Spleen (tissue), 11 donors: ENCODE results near the gene CA10. TPM values are rescaled to one million over a fixed set of nuclear protein-coding genes. Genes with fewer than 3 reads are reported as not detected.
A peak's percentile ranks its signal among the peaks of the same experiment; 100 is the strongest.

Source experiments
- DNase-seq: peaks from one replicate; pipeline ENCODE4 v3.0.0-alpha.2; 2020
- H3K27ac ChIP-seq, 8 donors: fragments of 200-600 bp; sonication (generic) in 7 of 8; 1 replicate in 4 of 8; 2 replicates in 4 of 8; pipeline versions ENCODE4 v1.5.0 to v1.8.0; 2016 to 2021; ENCODE audit warnings: inconsistent platforms in 4 of 8, mild to moderate bottlenecking in 4 of 8, moderate library complexity in 1 of 8
- H3K27me3 ChIP-seq, 7 donors: fragments of 200-600 bp; sonication (generic) in 6 of 7; replicated peaks in 1 of 7; 1 replicate in 4 of 7; 2 replicates in 3 of 7; pipeline versions ENCODE4 v1.5.0 to v1.8.0; 2016 to 2021; ENCODE audit warnings: inconsistent platforms in 3 of 7, mild to moderate bottlenecking in 1 of 7
- H3K36me3 ChIP-seq, 6 donors: fragments of 200-600 bp; sonication (generic) in 5 of 6; 1 replicate in 4 of 6; 2 replicates in 2 of 6; pipeline versions ENCODE4 v1.5.0 to v1.8.0; 2016 to 2021; ENCODE audit warnings: inconsistent platforms in 2 of 6
- H3K4me1 ChIP-seq, 6 donors: fragments of 200-600 bp; sonication (generic) in 5 of 6; 1 replicate in 3 of 6; 2 replicates in 3 of 6; pipeline versions ENCODE4 v1.5.0 to v1.8.0; 2016 to 2021; ENCODE audit warnings: inconsistent platforms in 3 of 6
- H3K4me3 ChIP-seq, 8 donors: fragments of 200-600 bp; sonication (generic) in 7 of 8; 1 replicate in 4 of 8; 2 replicates in 4 of 8; pipeline versions ENCODE4 v1.5.0 to v1.8.0; 2016 to 2021; ENCODE audit warnings: inconsistent platforms in 4 of 8, mild to moderate bottlenecking in 4 of 8, moderate library complexity in 2 of 8
- H3K9me3 ChIP-seq, 8 donors: fragments of 200-600 bp; sonication (generic) in 7 of 8; 1 replicate in 4 of 8; 2 replicates in 4 of 8; pipeline versions ENCODE4 v1.5.0 to v1.8.0; 2016 to 2021; ENCODE audit warnings: inconsistent platforms in 4 of 8
- CTCF ChIP-seq, 11 experiments: fragments of 200-600 bp in 7 of 11; fragments of 450-650 bp in 4 of 11; sonication (generic) in 4 of 11; IDR thresholded peaks in 8 of 11; conservative IDR thresholded peaks in 3 of 11; 1 replicate in 7 of 11; 2 replicates in 4 of 11; pipeline versions ENCODE4 v1.4.0 to v1.8.0; 2016 to 2021; ENCODE audit warnings: antibody characterized with exemption in 11 of 11, inconsistent platforms in 4 of 11, mild to moderate bottlenecking in 1 of 11
- POLR2A ChIP-seq, 3 donors: fragments of 450-650 bp; IDR thresholded peaks; one replicate each; pipeline ENCODE4 v1.5.1; 2017; ENCODE audit warnings: antibody characterized with exemption in 3 of 3, mild to moderate bottlenecking in 1 of 3
- POLR2AphosphoS5 ChIP-seq, 3 donors: sonication (generic); formaldehyde crosslinking; IDR thresholded peaks; one replicate each; pipeline ENCODE4 v1.5.1; 2017; ENCODE audit warnings: antibody characterized with exemption in 3 of 3
- WGBS, 5 donors: extraction: QIAGEN DNeasy Blood & Tissue Kit in 3 of 5; methylation state at CpG; one replicate each; pipeline versions ENCODE4 v1.1.5 to v1.1.7; 2013 to 2018; 5-methylcytosine and 5-hydroxymethylcytosine counted together
- intact Hi-C: fragments of 100-400 bp; cut with DNase I; formaldehyde crosslinking; loops from one replicate; pipeline ENCODE4 v1.15.0; 2023; ENCODE audit warnings: low total_unique reads
- polyA plus RNA-seq, 3 donors: library from polyadenylated mRNA; stranded (reverse); fragments of 200-250 nt; gene quantifications; one replicate each; pipeline ENCODE4 v1.2.1, GENCODE V29; 2013
- total RNA-seq, 7 donors: library from RNA; depleted of rRNA in 3 of 7; stranded (reverse); fragments of >200 nt in 3 of 7; fragmentation: NEBNext Ultra II Directional in 4 of 7; extraction: Animal tissue kit (Norgen Biotek cat#: 25700) in 4 of 7; gene quantifications; one replicate each; pipeline versions ENCODE4 v1.1.0 to v1.2.1, GENCODE V29; 2016 to 2021
- donor health status: healthy with polysubstance abuse.
- donor health status: DM: no; HTN: no; CAD: no; lungs with moderate emphysema.
- donor health status: DM: no; HTN: no; CAD: no.
- donor health status: Bipolar disorder and iron deficiency.
- donor health status: healthy.
- donor health status: DM: no; HTN: no; CAD: no.
- donor health status: DM: yes; HTN: yes; CAD: no.

CA10 gene
- total and polyA plus RNA-seq, 10 donors: 0.19 to 0.22 TPM; not detected in 8

GRCh38 chr17:51876986-51877385 is 281.5 kb downstream of the CA10 start:
- H3K4me3 ChIP-seq: no peak overlapping the region
- H3K9me3 ChIP-seq: no peaks in the 10 kb centered on the region
- H3K4me1 ChIP-seq: no peaks in the 10 kb centered on the region
- TF ChIP-seq POLR2A (IDR thresholded peaks at IDR 0.05) (no peak), POLR2AphosphoS5 (IDR thresholded peaks at IDR 0.05) (no peak), CTCF (IDR thresholded peaks at IDR 0.05 in 8 of 11, conservative IDR thresholded peaks at IDR 0.05 in 3 of 11) (no peak)
- intact Hi-C loops: no loop called here
- DNase-seq: no peak
- no peak overlapping the region for H3K27ac ChIP-seq
- H3K27me3 ChIP-seq: no peaks in the 10 kb centered on the region
- H3K36me3 ChIP-seq: no peaks in the 10 kb centered on the region

GRCh38 chr17:51873302-51873701 is 285.2 kb downstream of the CA10 start:
- TF ChIP-seq POLR2A (IDR thresholded peaks at IDR 0.05): no peak
- Histone ChIP-seq H3K9me3 (no peaks in the 10 kb centered on the region), H3K27me3 (no peaks in the 10 kb centered on the region), H3K4me3 (no peak overlapping the region), H3K4me1 (no peaks in the 10 kb centered on the region), H3K27ac (no peak overlapping the region), H3K36me3 (no peaks in the 10 kb centered on the region)
- intact Hi-C loops: no loop called here
- WGBS, 5 donors: 17 to 30% (median 22%) methylated on average over 3 of the region's 3 CpGs
- DNase-seq: no peak

GRCh38 chr17:51869387-51869786 is 289.1 kb downstream of the CA10 start:
- 4 to 15% (median 5%) methylated on average over 2 of the region's 2 CpGs for WGBS, 5 donors
- H3K27me3 ChIP-seq: no peaks in the 10 kb centered on the region
- no peak for DNase-seq
- intact Hi-C loops: no loop called here
- H3K4me1 ChIP-seq: no peaks in the 10 kb centered on the region
- no peaks in the 10 kb centered on the region for H3K36me3 ChIP-seq
- TF ChIP-seq POLR2AphosphoS5 (IDR thresholded peaks at IDR 0.05) (no peak), CTCF (IDR thresholded peaks at IDR 0.05 in 8 of 11, conservative IDR thresholded peaks at IDR 0.05 in 3 of 11) (no peak)
- H3K9me3 ChIP-seq: peaks cover 0 to 6% (median 0%) of the 10 kb centered on the region in 8 donors
- H3K4me3 ChIP-seq: no peak overlapping the region
- no peak overlapping the region for H3K27ac ChIP-seq

GRCh38 chr17:51860954-51861561 is 297.5 kb downstream of the CA10 start:
- Histone ChIP-seq H3K9me3 (peaks cover 0 to 18% (median 0%) of the 10 kb centered on the region in 8 donors), H3K27ac (no peak overlapping the region), H3K36me3 (no peaks in the 10 kb centered on the region), H3K4me1 (no peaks in the 10 kb centered on the region), H3K4me3 (no peak overlapping the region), H3K27me3 (peaks cover 0 to 4% (median 0%) of the 10 kb centered on the region in 7 donors)
- intact Hi-C loops: no loop called here
- 4 to 9% (median 8%) methylated on average over 5 of the region's 5 CpGs for WGBS, 5 donors
- no peak for DNase-seq
- TF ChIP-seq CTCF (IDR thresholded peaks at IDR 0.05 in 8 of 11, conservative IDR thresholded peaks at IDR 0.05 in 3 of 11) (peak in 5 of 11 experiments; percentile 20 to 41 (median 33)), POLR2AphosphoS5 (IDR thresholded peaks at IDR 0.05) (no peak)
